ENCODE data around the gene BLOC1S1.

- TF ChIP-seq, protein P1, sequence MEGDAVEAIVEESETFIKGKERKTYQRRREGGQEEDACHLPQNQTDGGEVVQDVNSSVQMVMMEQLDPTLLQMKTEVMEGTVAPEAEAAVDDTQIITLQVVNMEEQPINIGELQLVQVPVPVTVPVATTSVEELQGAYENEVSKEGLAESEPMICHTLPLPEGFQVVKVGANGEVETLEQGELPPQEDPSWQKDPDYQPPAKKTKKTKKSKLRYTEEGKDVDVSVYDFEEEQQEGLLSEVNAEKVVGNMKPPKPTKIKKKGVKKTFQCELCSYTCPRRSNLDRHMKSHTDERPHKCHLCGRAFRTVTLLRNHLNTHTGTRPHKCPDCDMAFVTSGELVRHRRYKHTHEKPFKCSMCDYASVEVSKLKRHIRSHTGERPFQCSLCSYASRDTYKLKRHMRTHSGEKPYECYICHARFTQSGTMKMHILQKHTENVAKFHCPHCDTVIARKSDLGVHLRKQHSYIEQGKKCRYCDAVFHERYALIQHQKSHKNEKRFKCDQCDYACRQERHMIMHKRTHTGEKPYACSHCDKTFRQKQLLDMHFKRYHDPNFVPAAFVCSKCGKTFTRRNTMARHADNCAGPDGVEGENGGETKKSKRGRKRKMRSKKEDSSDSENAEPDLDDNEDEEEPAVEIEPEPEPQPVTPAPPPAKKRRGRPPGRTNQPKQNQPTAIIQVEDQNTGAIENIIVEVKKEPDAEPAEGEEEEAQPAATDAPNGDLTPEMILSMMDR (IDR thresholded peaks at IDR 0.05) = no peak
- TF ChIP-seq POLR2A (IDR thresholded peaks at IDR 0.05) (no peak), POLR2AphosphoS5 (IDR thresholded peaks at IDR 0.05) (no peak)
These were observed 40.2 kb upstream of the BLOC1S1 start for GRCh38 chr12:55675666-55676065.
